Measurements from ENCODE around the gene SPRN. TPM values are rescaled to one million over a fixed set of nuclear protein-coding genes. Genes with fewer than 3 reads are reported as not detected.

The SPRN gene
- total and polyA plus RNA-seq, 11 donors, result 0.04 to 0.25 (median 0.11) TPM; not detected in 6

DNA sequence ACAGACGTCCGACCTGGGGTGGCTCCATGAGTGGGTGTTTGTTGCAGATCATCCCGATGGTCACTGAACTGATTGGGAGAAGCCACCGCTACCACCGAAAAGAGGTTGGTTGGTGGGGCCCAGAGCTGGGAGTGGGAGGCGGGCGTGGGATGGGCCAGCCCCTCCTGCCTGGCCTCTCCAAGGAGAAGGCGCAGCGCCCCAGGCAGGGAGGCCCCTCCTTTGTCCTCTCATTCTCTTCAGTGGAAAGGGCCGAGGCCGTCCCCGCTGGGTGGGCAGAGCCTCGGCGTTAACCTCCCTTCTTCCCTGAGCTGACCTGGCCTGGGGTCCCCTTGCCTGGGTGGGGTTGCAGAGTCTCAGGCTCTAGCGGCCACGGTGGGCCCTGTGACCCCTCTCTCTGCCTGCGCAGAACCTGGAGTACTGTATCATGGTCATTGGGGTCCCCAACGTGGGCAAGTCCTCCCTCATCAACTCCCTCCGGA, 25.3 kb downstream of the SPRN start:
- DNase-seq (peak in 1 of 5 donors; percentile 56), ATAC-seq (no peak)
- intact Hi-C loops (cut with DNase I), result no loop called here
- no peaks in the 10 kb centered on the region for H3K27me3 ChIP-seq
- H3K4me3 ChIP-seq, result no peak overlapping the region
- peaks cover 0 to 82% (median 68%) of the 10 kb centered on the region in 9 donors for H3K36me3 ChIP-seq
- H3K9me3 ChIP-seq, result no peaks in the 10 kb centered on the region
- 95 to 98% (median 97%) methylated on average over 12 to 19 of the region's 19 CpGs for WGBS, 4 donors
- peaks cover 0 to 32% (median 10%) of the 10 kb centered on the region in 12 donors for H3K4me1 ChIP-seq
- TF ChIP-seq, protein P1, sequence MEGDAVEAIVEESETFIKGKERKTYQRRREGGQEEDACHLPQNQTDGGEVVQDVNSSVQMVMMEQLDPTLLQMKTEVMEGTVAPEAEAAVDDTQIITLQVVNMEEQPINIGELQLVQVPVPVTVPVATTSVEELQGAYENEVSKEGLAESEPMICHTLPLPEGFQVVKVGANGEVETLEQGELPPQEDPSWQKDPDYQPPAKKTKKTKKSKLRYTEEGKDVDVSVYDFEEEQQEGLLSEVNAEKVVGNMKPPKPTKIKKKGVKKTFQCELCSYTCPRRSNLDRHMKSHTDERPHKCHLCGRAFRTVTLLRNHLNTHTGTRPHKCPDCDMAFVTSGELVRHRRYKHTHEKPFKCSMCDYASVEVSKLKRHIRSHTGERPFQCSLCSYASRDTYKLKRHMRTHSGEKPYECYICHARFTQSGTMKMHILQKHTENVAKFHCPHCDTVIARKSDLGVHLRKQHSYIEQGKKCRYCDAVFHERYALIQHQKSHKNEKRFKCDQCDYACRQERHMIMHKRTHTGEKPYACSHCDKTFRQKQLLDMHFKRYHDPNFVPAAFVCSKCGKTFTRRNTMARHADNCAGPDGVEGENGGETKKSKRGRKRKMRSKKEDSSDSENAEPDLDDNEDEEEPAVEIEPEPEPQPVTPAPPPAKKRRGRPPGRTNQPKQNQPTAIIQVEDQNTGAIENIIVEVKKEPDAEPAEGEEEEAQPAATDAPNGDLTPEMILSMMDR (IDR thresholded peaks at IDR 0.05), result no peak
- TF ChIP-seq POLR2A (IDR thresholded peaks at IDR 0.05), result no peak
- no peak overlapping the region for H3K27ac ChIP-seq

DNA sequence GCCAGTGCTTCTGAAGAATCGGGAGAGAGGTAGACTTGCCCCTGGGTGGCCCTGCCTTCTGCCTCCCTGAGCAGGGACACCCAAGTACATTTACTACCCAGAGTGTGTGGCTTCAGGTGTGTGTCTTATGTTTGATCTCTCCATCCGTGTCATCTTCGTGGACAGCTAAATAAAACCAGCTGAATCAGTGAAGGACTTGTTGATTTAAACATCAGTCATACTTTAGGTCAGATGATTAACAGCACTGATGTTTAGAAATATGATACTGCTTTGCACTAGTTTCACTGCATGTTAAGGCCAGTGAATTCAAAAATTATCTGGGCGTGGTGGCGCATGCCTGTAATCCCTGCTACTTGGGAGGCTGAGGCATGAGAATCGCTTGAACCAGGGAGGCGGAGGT, 26.5 kb downstream of the SPRN start:
- no peaks in the 10 kb centered on the region for H3K9me3 ChIP-seq
- no peak overlapping the region for H3K27ac ChIP-seq
- WGBS, 4 donors, result 94 to 98% (median 97%) methylated on average over 7 of the region's 7 CpGs
- no peak for ATAC-seq
- no peaks in the 10 kb centered on the region for H3K27me3 ChIP-seq
- peaks cover 0 to 72% (median 63%) of the 10 kb centered on the region in 9 donors for H3K36me3 ChIP-seq
- no peak for TF ChIP-seq POLR2A (IDR thresholded peaks at IDR 0.05)
- TF ChIP-seq, protein P1 (IDR thresholded peaks at IDR 0.05), result no peak
- H3K4me1 ChIP-seq, result peaks cover 0 to 39% (median 10%) of the 10 kb centered on the region in 12 donors
- H3K4me3 ChIP-seq, result no peak overlapping the region
- intact Hi-C loops (cut with DNase I), result no loop called here
- DNase-seq, result no peak

DNA sequence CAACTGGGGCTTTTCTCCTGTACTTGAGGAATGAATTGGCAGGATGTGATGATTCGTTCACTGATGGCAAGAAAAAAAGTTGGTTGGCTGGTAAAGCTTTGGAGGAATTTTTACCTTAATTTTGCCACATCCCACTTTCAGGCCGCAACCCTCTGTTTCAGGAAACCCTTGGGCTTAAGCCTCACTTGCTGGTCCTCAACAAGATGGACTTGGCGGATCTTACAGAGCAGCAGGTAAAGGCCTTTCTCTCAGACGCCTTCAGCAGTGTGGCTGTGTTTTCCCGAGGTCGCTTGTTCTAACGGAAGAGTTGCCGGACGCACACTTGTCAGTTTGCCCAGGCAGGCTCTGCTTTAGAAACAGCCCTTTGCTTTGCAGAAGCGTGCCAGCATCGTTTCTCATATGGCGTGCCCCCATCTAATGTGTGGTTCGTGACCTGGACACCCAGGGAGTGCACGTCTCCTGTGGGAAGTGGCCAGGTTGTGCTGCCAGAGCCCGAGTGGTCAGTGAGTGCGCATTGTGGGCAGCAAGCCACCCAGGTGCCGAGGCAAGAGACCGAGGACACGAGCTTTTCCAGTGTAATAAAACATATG, 28.3 kb downstream of the SPRN start:
- peaks cover 0 to 36% (median 10%) of the 10 kb centered on the region in 12 donors for H3K4me1 ChIP-seq
- H3K9me3 ChIP-seq, result no peaks in the 10 kb centered on the region
- H3K27me3 ChIP-seq, result no peaks in the 10 kb centered on the region
- peaks cover 0 to 55% (median 48%) of the 10 kb centered on the region in 9 donors for H3K36me3 ChIP-seq
- 90 to 95% (median 94%) methylated on average over 19 of the region's 19 CpGs for WGBS, 4 donors
- ATAC-seq, result no peak
- no peak for DNase-seq
- H3K27ac ChIP-seq, result no peak overlapping the region
- TF ChIP-seq, protein P1 (IDR thresholded peaks at IDR 0.05), result no peak
- no peak for TF ChIP-seq POLR2A (IDR thresholded peaks at IDR 0.05)
- no peak overlapping the region for H3K4me3 ChIP-seq
- intact Hi-C loops (cut with DNase I), result no loop called here

DNA sequence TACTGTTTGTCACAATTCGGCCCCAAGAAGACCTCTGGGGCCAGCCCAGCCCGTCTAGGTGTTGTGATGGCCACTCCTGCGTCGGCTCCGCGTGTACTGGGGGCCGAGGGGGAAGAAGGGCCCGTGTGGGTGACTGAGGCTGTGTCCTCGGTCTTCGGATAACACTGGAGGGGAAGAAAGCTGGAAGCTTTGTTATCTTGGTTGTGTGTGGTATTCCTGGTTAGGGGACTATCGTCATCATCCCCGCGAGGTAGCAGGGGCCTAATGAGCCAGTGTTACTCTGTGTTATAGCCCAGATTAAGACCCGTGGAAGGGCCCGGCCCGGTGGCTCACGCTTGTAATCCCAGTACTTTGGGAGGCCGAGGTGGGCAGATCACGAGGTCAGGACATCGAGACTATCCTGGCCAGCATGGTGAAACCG, 29.6 kb downstream of the SPRN start:
- DNase-seq (no peak), ATAC-seq (no peak)
- H3K27me3 ChIP-seq, result no peaks in the 10 kb centered on the region
- H3K4me1 ChIP-seq, result peaks cover 0 to 38% (median 10%) of the 10 kb centered on the region in 12 donors
- H3K9me3 ChIP-seq, result no peaks in the 10 kb centered on the region
- peak overlapping the region; percentile 69 to 98 (median 84) for H3K4me3 ChIP-seq
- 29 to 41% (median 32%) methylated on average over 21 of the region's 21 CpGs for WGBS, 4 donors
- peaks cover 0 to 42% (median 37%) of the 10 kb centered on the region in 9 donors for H3K36me3 ChIP-seq
- TF ChIP-seq, protein P1 (IDR thresholded peaks at IDR 0.05), result no peak
- peak overlapping the region; percentile 53 to 92 (median 88) for H3K27ac ChIP-seq
- intact Hi-C loops (cut with DNase I), result loop anchor here in 1 of 10 donors (5.0 kb wide), 1 partner anchor 88 kb away; the partner anchor contains the start of genes TUBGCP2 and ZNF511

All from heart left ventricle (tissue), 16 donors.